Measurements from ENCODE around the gene B4GALNT2. TPM values are rescaled to one million over a fixed set of nuclear protein-coding genes. Genes with fewer than 3 reads are reported as not detected.

Gene B4GALNT2
- total RNA-seq, 6 experiments from 2014 or later = 0.04 to 0.05 TPM; not detected in 4

GRCh38 chr17:49216953-49217650 lies 84.5 kb downstream of the B4GALNT2 start:
- H3K36me3 ChIP-seq = no peaks in the 10 kb centered on the region
- peak; percentile 53 to 65 (median 60) for DNase-seq
- no peak overlapping the region for H3K4me3 ChIP-seq
- no peaks in the 10 kb centered on the region for H3K4me1 ChIP-seq
- 31% methylated on average over 10 of the region's 11 CpGs for WGBS (ENCODE audit: insufficient coverage, low coverage, low lambda C conversion rate, missing lambda C conversion rate)
- ATAC-seq = peak; percentile 60 to 69 (median 64)
- TF ChIP-seq POLR2A (IDR thresholded peaks at IDR 0.05) (no peak), CTCF (IDR thresholded peaks at IDR 0.05) (no peak)
- intact Hi-C loops (cut with DNase I) = no loop called here
- no peaks in the 10 kb centered on the region for H3K27me3 ChIP-seq
- H3K9me3 ChIP-seq = no peaks in the 10 kb centered on the region
- peak overlapping the region in 2 of 3 donors; percentile 24 to 33 for H3K27ac ChIP-seq

- no peak overlapping the region for H3K4me3 ChIP-seq
- no peaks in the 10 kb centered on the region for H3K4me1 ChIP-seq
- H3K9me3 ChIP-seq = no peaks in the 10 kb centered on the region
- intact Hi-C loops (cut with DNase I) = no loop called here
- no peaks in the 10 kb centered on the region for H3K27me3 ChIP-seq
- WGBS (ENCODE audit: insufficient coverage, low coverage, low lambda C conversion rate, missing lambda C conversion rate) = 30% methylated on average over 9 of the region's 17 CpGs
- peak; percentile 63 to 74 (median 65) for DNase-seq
- H3K27ac ChIP-seq = peak overlapping the region in 2 of 3 donors; percentile 24 to 33
- H3K36me3 ChIP-seq = no peaks in the 10 kb centered on the region
- ATAC-seq = peak; percentile 60 to 69 (median 64)
- no peak for TF ChIP-seq POLR2A (IDR thresholded peaks at IDR 0.05)
- TF ChIP-seq CTCF (IDR thresholded peaks at IDR 0.05) = no peak
Measured at GRCh38 chr17:49217651-49218413, 85.3 kb downstream of the B4GALNT2 start.

GRCh38 chr17:49218941-49219913 lies 86.7 kb downstream of the B4GALNT2 start:
- no peaks in the 10 kb centered on the region for H3K36me3 ChIP-seq
- H3K9me3 ChIP-seq = no peaks in the 10 kb centered on the region
- peak overlapping the region in 1 of 3 donors; percentile 33 for H3K27ac ChIP-seq
- no peak overlapping the region for H3K4me3 ChIP-seq
- intact Hi-C loops (cut with DNase I) = no loop called here
- ATAC-seq (peak; percentile 33 to 46 (median 35)), DNase-seq (peak; percentile 50 to 59 (median 53))
- H3K4me1 ChIP-seq = peaks cover 0 to 2% (median 0%) of the 10 kb centered on the region in 4 donors
- no peaks in the 10 kb centered on the region for H3K27me3 ChIP-seq
- TF ChIP-seq CTCF (IDR thresholded peaks at IDR 0.05) = no peak
- TF ChIP-seq POLR2A (IDR thresholded peaks at IDR 0.05) = no peak
- 36% methylated on average over 27 of the region's 37 CpGs for WGBS (ENCODE audit: insufficient coverage, low coverage, low lambda C conversion rate, missing lambda C conversion rate)

GRCh38 chr17:49219987-49220386 lies 87.4 kb downstream of the B4GALNT2 start:
- no peaks in the 10 kb centered on the region for H3K9me3 ChIP-seq
- 72% methylated on average over 5 of the region's 15 CpGs for WGBS (ENCODE audit: insufficient coverage, low coverage, low lambda C conversion rate, missing lambda C conversion rate)
- no peak overlapping the region for H3K27ac ChIP-seq
- TF ChIP-seq POLR2A (IDR thresholded peaks at IDR 0.05) = no peak
- TF ChIP-seq CTCF (IDR thresholded peaks at IDR 0.05) = no peak
- intact Hi-C loops (cut with DNase I) = no loop called here
- ATAC-seq = no peak
- no peaks in the 10 kb centered on the region for H3K27me3 ChIP-seq
- peak in 1 of 3 donors; percentile 30 for DNase-seq
- H3K4me3 ChIP-seq = no peak overlapping the region
- H3K36me3 ChIP-seq = no peaks in the 10 kb centered on the region
- H3K4me1 ChIP-seq = peaks cover 0 to 4% (median 0%) of the 10 kb centered on the region in 4 donors

Data from right lobe of liver (tissue), 6 donors.